HG03571 (cell line): ENCODE results near the gene FAM171A1.
A peak's percentile ranks its signal among the peaks of the same experiment; 100 is the strongest.

Source experiments
- ATAC-seq: cut with Tn5 transposase; IDR thresholded peaks from one replicate; pipeline ENCODE4 v1.9.1; 2021; ENCODE audit not compliant: unreplicated experiment

Gene FAM171A1

GRCh38 chr10:15180736-15181135 lies 190.4 kb downstream of the FAM171A1 start:
- no peak for ATAC-seq

DNA sequence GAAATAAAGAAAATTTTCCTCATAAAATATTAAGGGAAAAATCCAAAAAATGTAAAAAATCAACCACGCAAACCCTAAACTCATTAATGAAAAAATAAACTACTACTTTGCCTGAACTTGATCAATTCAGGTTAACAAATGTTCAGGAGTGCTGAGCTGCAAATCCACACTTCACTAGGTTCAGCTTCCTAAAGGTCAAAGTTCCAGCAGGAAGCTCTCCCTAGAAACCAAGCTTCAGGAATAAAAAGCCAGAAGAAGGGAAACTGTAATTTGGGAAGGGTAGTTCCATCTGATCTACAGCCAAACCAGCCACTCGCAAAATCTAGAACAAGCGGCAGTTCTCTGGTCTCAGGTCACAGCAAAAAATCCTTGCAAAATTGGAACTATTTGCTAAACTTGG lies 194.8 kb downstream of the FAM171A1 start:
- ATAC-seq, result no peak

- no peak for ATAC-seq
These were observed 195.5 kb downstream of the FAM171A1 start for GRCh38 chr10:15175587-15175986.

- ATAC-seq, result no peak
These were observed 198.7 kb downstream of the FAM171A1 start for GRCh38 chr10:15172306-15172840.

GRCh38 chr10:15169555-15170401 lies 201.3 kb downstream of the FAM171A1 start:
- no peak for ATAC-seq

GRCh38 chr10:15168786-15169554 lies 202.1 kb downstream of the FAM171A1 start:
- ATAC-seq, result peak; percentile 50

- ATAC-seq, result peak; percentile 84
These were observed 202.8 kb downstream of the FAM171A1 start, which contains the start of gene NMT2 for GRCh38 chr10:15168291-15168785. NMT2 (minus strand) TSS chr10:15168693; CDS start chr10:15168612, 81 bp downstream.

DNA sequence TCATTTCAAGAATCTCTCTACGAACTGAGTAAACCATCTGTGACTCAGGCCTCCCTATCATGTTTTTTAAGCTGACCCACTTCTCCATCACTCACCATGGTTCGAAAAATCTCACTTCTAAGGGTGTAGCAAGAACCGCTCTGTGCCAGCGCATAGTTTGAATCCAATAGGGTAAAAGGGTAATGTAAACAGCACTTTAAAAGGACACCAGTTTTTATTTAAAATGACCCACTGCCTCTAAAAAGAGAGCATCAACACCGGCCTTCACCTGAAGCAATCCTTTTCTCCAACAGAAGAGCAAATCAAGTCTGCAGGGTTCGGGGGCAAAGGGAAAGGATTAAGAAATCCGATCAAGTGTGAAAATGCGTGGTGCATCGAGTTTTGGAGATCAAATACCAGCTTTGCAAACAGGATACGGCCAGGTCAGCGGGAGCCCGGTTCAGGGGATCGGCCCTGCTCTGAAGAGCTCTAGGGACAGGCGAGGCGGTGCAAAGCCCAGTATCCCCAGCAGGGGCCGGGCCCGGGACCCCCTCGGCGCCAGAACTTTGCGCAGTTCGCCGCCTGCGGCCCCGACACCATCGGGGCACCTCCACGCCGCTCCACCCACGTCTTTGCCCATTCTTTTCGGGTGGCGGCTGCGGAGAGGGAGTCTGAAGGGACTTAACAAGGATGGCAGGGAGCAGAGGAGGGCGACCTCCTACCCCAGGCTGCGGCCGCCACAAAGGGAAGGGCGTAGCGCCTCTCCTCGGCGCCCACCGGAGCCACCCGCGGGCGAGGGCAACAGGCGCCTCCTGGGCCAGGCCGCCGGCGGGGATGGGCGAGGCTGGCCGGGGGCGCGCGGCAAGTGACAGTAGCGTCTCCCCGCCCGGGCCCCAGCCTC lies 203.4 kb downstream of the FAM171A1 start:
- peak; percentile 32 for ATAC-seq

GRCh38 chr10:15166325-15166724 lies 204.8 kb downstream of the FAM171A1 start:
- ATAC-seq, result no peak

DNA sequence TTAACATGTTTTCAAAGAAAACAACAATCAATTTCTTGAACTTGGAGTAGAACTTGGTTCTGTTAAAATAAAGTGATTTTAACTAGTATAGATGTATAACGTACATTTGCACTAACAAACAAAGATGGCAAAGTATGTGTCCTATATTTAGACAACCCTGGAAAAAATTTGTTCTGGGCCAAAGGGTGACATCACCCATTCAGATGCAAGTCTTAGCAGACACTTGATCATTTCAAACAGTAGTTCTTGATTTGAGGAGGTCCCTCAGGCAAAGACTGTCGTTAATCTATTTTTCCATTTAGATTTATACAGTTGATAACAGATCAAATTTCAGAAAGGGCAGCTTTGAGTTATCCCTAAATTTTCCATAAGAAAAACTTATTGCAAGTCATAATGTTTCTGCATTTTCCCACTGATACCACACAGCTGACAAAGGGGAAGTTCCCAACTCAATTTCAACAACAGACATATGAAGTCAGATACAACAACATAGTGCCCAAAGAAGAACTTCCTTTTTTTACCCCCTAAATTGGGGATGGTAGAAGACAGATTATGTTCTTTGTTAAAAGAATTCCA lies 207.7 kb downstream of the FAM171A1 start:
- ATAC-seq, result no peak
